Measurements from ENCODE around the gene FAM118B. TPM values are rescaled to one million over a fixed set of nuclear protein-coding genes. Genes with fewer than 3 reads are reported as not detected.
A peak's percentile ranks its signal among the peaks of the same experiment; 100 is the strongest.

FAM118B gene
- total RNA-seq, 1 donor from 2014 or later, result 25.9 TPM

- Mint-ChIP-seq H3K27ac (ENCODE audit: unreplicated experiment) (no peak overlapping the region), H3K27me3 (ENCODE audit: low read depth) (no peaks in the 10 kb centered on the region), H3K36me3 (ENCODE audit: low read depth) (peaks cover 12% of the 10 kb centered on the region)
Observed at GRCh38 chr11:126297004-126297403, 85.4 kb downstream of the FAM118B start.

GRCh38 chr11:126303623-126304456 is 92.3 kb downstream of the FAM118B start, which contains the start of gene DCPS:
Gene DCPS (plus strand): TSS chr11:126304060. CDS start chr11:126304081, 21 bp downstream.
- TF ChIP-seq CTCF (IDR thresholded peaks at IDR 0.05), result no peak
- H3K27me3 Mint-ChIP-seq (ENCODE audit: low read depth), result no peaks in the 10 kb centered on the region
- no peak for DNase-seq (ENCODE audit: low spot score)
- peaks cover 35% of the 10 kb centered on the region for H3K4me1 Mint-ChIP-seq (ENCODE audit: low read depth)
- peak within 1 kb of the TSS; percentile 98 for H3K27ac Mint-ChIP-seq (ENCODE audit: unreplicated experiment)
- H3K36me3 Mint-ChIP-seq (ENCODE audit: low read depth), result no peaks in the 10 kb centered on the region
- H3K9me3 Mint-ChIP-seq (ENCODE audit: low read depth), result no peaks in the 10 kb centered on the region
- H3K4me3 Mint-ChIP-seq (ENCODE audit: unreplicated experiment), result peak within 1 kb of the TSS; percentile 92

More at GRCh38 chr11:126297004-126297403, 85.4 kb downstream of the FAM118B start:
- no peak for TF ChIP-seq CTCF (IDR thresholded peaks at IDR 0.05)
- Mint-ChIP-seq H3K4me3 (ENCODE audit: unreplicated experiment) (no peak overlapping the region), H3K9me3 (ENCODE audit: low read depth) (no peaks in the 10 kb centered on the region), H3K4me1 (ENCODE audit: low read depth) (no peaks in the 10 kb centered on the region)
- no peak for DNase-seq (ENCODE audit: low spot score)

- H3K4me3 Mint-ChIP-seq (ENCODE audit: unreplicated experiment), result peak overlapping the region; percentile 92
- no peaks in the 10 kb centered on the region for H3K27me3 Mint-ChIP-seq (ENCODE audit: low read depth)
- peak; percentile 5 for TF ChIP-seq CTCF (IDR thresholded peaks at IDR 0.05)
- peak overlapping the region; percentile 98 for H3K27ac Mint-ChIP-seq (ENCODE audit: unreplicated experiment)
- H3K4me1 Mint-ChIP-seq (ENCODE audit: low read depth), result peaks cover 35% of the 10 kb centered on the region
- no peak for DNase-seq (ENCODE audit: low spot score)
- no peaks in the 10 kb centered on the region for H3K9me3 Mint-ChIP-seq (ENCODE audit: low read depth)
- H3K36me3 Mint-ChIP-seq (ENCODE audit: low read depth), result no peaks in the 10 kb centered on the region
Observed at GRCh38 chr11:126304457-126305075, 93.0 kb downstream of the FAM118B start.

- Mint-ChIP-seq H3K4me1 (ENCODE audit: low read depth) (peaks cover 40% of the 10 kb centered on the region), H3K27ac (ENCODE audit: unreplicated experiment) (no peak overlapping the region)
Observed at GRCh38 chr11:126305699-126306098, 94.1 kb downstream of the FAM118B start.

More at GRCh38 chr11:126305699-126306098, 94.1 kb downstream of the FAM118B start:
- DNase-seq (ENCODE audit: low spot score), result no peak
- no peaks in the 10 kb centered on the region for H3K9me3 Mint-ChIP-seq (ENCODE audit: low read depth)
- no peaks in the 10 kb centered on the region for H3K36me3 Mint-ChIP-seq (ENCODE audit: low read depth)
- no peak for TF ChIP-seq CTCF (IDR thresholded peaks at IDR 0.05)
- H3K27me3 Mint-ChIP-seq (ENCODE audit: low read depth), result no peaks in the 10 kb centered on the region
- H3K4me3 Mint-ChIP-seq (ENCODE audit: unreplicated experiment), result no peak overlapping the region

All from chondrocyte (in vitro differentiated cells).